SK-N-SH (cell line): ENCODE data around the gene CDC34. TPM values are rescaled to one million over a fixed set of nuclear protein-coding genes. Genes with fewer than 3 reads are reported as not detected.

Experiments used
- CTCF ChIA-PET: fragments of 300-600, 350-600 bp; formaldehyde crosslinking; extraction: SDS; loops from one replicate; lab custom pipeline; 2021; lab: Yijun Ruan, JAX
- POLR2A ChIA-PET: fragments of 350-600 bp; sonication (Branson Sonifier 250); formaldehyde crosslinking; extraction: SDS; loops from one replicate; lab custom pipeline; 2020; ENCODE audit warnings: antibody characterized with exemption, inconsistent platforms; lab: Yijun Ruan, JAX
- DNase-seq: peaks from one replicate; pipeline ENCODE4 v3.0.0; 2012
- H2AFZ ChIP-seq: fragments of 200-600 bp; sonication (generic); 2 replicates; pipeline ENCODE4 v1.8.1; 2016; ENCODE audit warnings: antibody characterized with exemption, mild to moderate bottlenecking, low read depth
- H3F3A ChIP-seq: fragments of 200-600 bp; sonication (generic); replicated peaks from 2 replicates; pipeline ENCODE3; 2016; ENCODE audit warnings: antibody characterized with exemption, mild to moderate bottlenecking; ENCODE audit not compliant: insufficient read depth
- H3K27ac ChIP-seq, 2 experiments: fragments of 200-500 bp in 1 of 2; fragments of 200-600 bp in 1 of 2; sonication (Bioruptor generic) in 1 of 2; sonication (generic), shearing (Covaris generic) in 1 of 2; 2 replicates each; pipeline versions ENCODE4 v1.5.1 to v1.6.1; 2014 to 2016; ENCODE audit warnings: low read depth in 2 of 2, inconsistent platforms in 1 of 2, low read length in 1 of 2, mild to moderate bottlenecking in 1 of 2, mixed read lengths in 1 of 2
- H3K27me3 ChIP-seq: fragments of 200-600 bp; sonication (generic), shearing (Covaris generic); 2 replicates; pipeline ENCODE4 v1.6.1; 2016; ENCODE audit warnings: mixed run types; ENCODE audit not compliant: insufficient read depth
- H3K36me3 ChIP-seq, 2 experiments: fragments of 200-500 bp in 1 of 2; fragments of 200-600 bp in 1 of 2; sonication (Bioruptor generic) in 1 of 2; sonication (generic) in 1 of 2; replicated peaks in 1 of 2; 2 replicates each; pipeline versions ENCODE3 to v1.5.1; 2014 to 2016; ENCODE audit warnings: low read length in 1 of 2, mild to moderate bottlenecking in 1 of 2; ENCODE audit not compliant: insufficient read depth in 2 of 2, control insufficient read depth in 1 of 2
- H3K4me1 ChIP-seq, 2 experiments: fragments of 200-500 bp in 1 of 2; fragments of 200-600 bp in 1 of 2; sonication (Bioruptor generic) in 1 of 2; sonication (generic), shearing (Covaris generic) in 1 of 2; 2 replicates each; pipeline versions ENCODE4 v1.5.1 to v1.6.1; 2014 to 2016; ENCODE audit warnings: low read depth in 1 of 2, low read length in 1 of 2, mixed run types in 1 of 2; ENCODE audit not compliant: insufficient read depth in 2 of 2, control insufficient read depth in 1 of 2
- H3K4me2 ChIP-seq: fragments of 200-600 bp; sonication (generic), shearing (Covaris generic); 2 replicates; pipeline ENCODE4 v1.6.1; 2017; ENCODE audit warnings: mixed run types
- H3K4me3 ChIP-seq, 2 experiments: fragments of 200-500 bp in 1 of 2; fragments of 200-600 bp in 1 of 2; sonication (Bioruptor generic) in 1 of 2; sonication (generic), shearing (Covaris generic) in 1 of 2; 2 replicates each; pipeline versions ENCODE4 v1.5.1 to v1.8.1; 2014 to 2016; ENCODE audit warnings: low read depth in 2 of 2, inconsistent platforms in 1 of 2, low read length in 1 of 2, mild to moderate bottlenecking in 1 of 2, mixed read lengths in 1 of 2, moderate library complexity in 1 of 2
- H3K79me2 ChIP-seq: fragments of 200-600 bp; sonication (generic); 2 replicates; pipeline ENCODE4 v1.8.1; 2017; ENCODE audit warnings: mild to moderate bottlenecking; ENCODE audit not compliant: insufficient read depth
- H3K9ac ChIP-seq: fragments of 200-600 bp; sonication (generic); 2 replicates; pipeline ENCODE4 v1.6.1; 2017; ENCODE audit warnings: mixed run types
- H3K9me2 ChIP-seq: fragments of 200-600 bp; sonication (generic); 2 replicates; pipeline ENCODE4 v1.6.1; 2017; ENCODE audit warnings: mixed run types
- H3K9me3 ChIP-seq: fragments of 200-600 bp; sonication (generic); 2 replicates; pipeline ENCODE4 v1.6.1; 2017; ENCODE audit warnings: mixed run types, mild to moderate bottlenecking, moderate library complexity
- H4K20me1 ChIP-seq: fragments of 200-600 bp; sonication (generic); 2 replicates; pipeline ENCODE4 v1.6.1; 2017; ENCODE audit warnings: mild to moderate bottlenecking, mixed run types; ENCODE audit not compliant: insufficient read depth
- CHD2 ChIP-seq: fragments of 150-350 bp; IDR thresholded peaks from 2 replicates; pipeline ENCODE4 v1.6.1; 2018; ENCODE audit warnings: low read length; ENCODE audit not compliant: partially characterized antibody
- GABPA ChIP-seq: IDR thresholded peaks from 2 replicates; pipeline ENCODE4 v1.4.0; 2012; ENCODE audit warnings: low read depth, mild to moderate bottlenecking
- IRF3 ChIP-seq: fragments of 150-350 bp; IDR thresholded peaks from 2 replicates; pipeline ENCODE4 v1.6.1; 2016; ENCODE audit warnings: mild to moderate bottlenecking, low read depth, low read length
- MXI1 ChIP-seq: IDR thresholded peaks from 2 replicates; pipeline ENCODE4 v1.6.1; 2012; ENCODE audit warnings: mild to moderate bottlenecking, low read depth, low read length, improper control_type of control experiment
- SMC3 ChIP-seq: IDR thresholded peaks from 2 replicates; pipeline ENCODE4 v1.6.1; 2012; ENCODE audit warnings: low read depth, low read length, improper control_type of control experiment
- TAF1 ChIP-seq: IDR thresholded peaks from 2 replicates; pipeline ENCODE4 v1.6.1; 2012; ENCODE audit warnings: low read depth, mild to moderate bottlenecking, low read length, moderate library complexity, borderline replicate concordance
- YY1 ChIP-seq: IDR thresholded peaks from 2 replicates; pipeline ENCODE4 v1.4.0; 2012; ENCODE audit warnings: low read depth, mild to moderate bottlenecking
- WGBS: methylation state at CpG from one replicate; pipeline ENCODE4 v1.1.6; 2017; ENCODE audit warnings: low lambda C conversion rate; 5-methylcytosine and 5-hydroxymethylcytosine counted together
- polyA plus RNA-seq, 3 experiments: library from polyadenylated mRNA; depleted of rRNA; stranded (reverse); fragments of >200 nt; gene quantifications; 2 replicates each; pipeline ENCODE4 v1.2.3, GENCODE V29; 2012
- TF ChIP-seq, protein P1 (sequence below): fragments of 200-600 bp; sonication (generic); IDR thresholded peaks from 2 replicates; pipeline ENCODE4 v1.6.1; 2017; ENCODE audit warnings: antibody characterized with exemption, mild to moderate bottlenecking, moderate library complexity
- TF ChIP-seq, protein P2 (sequence below): fragments of 150-350 bp; IDR thresholded peaks from 2 replicates; pipeline ENCODE4 v1.6.1; 2017; ENCODE audit warnings: antibody characterized with exemption, low read length, low read depth, borderline replicate concordance

Gene CDC34
- polyA plus RNA-seq, 1 of the 3 experiments (the other 2 are of a cell fraction), result 96.7 TPM

- H3K27ac ChIP-seq, result peak overlapping the region; percentile 76 to 81
- WGBS, result under 1% methylated on average over 34 of the region's 47 CpGs
- H3K9ac ChIP-seq, result peak overlapping the region; percentile 87
- H3K4me3 ChIP-seq, result peak overlapping the region; percentile 75 to 94
- peaks cover 11 to 19% of the 10 kb centered on the region in 2 experiments; a peak in 2 of 4 replicates for H3K4me1 ChIP-seq
- H4K20me1 ChIP-seq, result peaks cover 39% of the 10 kb centered on the region
- no peaks in the 10 kb centered on the region for H3K9me3 ChIP-seq
- H3K4me2 ChIP-seq, result peak overlapping the region; percentile 99
- H3K79me2 ChIP-seq, result peaks cover 43% of the 10 kb centered on the region
- no peak overlapping the region for H2AFZ ChIP-seq
- H3K36me3 ChIP-seq, result peaks cover 0 to 17% of the 10 kb centered on the region in 2 experiments
- TF ChIP-seq, protein P1, sequence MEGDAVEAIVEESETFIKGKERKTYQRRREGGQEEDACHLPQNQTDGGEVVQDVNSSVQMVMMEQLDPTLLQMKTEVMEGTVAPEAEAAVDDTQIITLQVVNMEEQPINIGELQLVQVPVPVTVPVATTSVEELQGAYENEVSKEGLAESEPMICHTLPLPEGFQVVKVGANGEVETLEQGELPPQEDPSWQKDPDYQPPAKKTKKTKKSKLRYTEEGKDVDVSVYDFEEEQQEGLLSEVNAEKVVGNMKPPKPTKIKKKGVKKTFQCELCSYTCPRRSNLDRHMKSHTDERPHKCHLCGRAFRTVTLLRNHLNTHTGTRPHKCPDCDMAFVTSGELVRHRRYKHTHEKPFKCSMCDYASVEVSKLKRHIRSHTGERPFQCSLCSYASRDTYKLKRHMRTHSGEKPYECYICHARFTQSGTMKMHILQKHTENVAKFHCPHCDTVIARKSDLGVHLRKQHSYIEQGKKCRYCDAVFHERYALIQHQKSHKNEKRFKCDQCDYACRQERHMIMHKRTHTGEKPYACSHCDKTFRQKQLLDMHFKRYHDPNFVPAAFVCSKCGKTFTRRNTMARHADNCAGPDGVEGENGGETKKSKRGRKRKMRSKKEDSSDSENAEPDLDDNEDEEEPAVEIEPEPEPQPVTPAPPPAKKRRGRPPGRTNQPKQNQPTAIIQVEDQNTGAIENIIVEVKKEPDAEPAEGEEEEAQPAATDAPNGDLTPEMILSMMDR, result peak; percentile 65
- TF ChIP-seq MXI1 (peak; percentile 7), GABPA (no peak), CHD2 (peak; percentile 8), SMC3 (no peak), IRF3 (no peak), YY1 (no peak), TAF1 (0 out of 2 replicates have a peak, but pooled peaks have one; percentile 35)
- TF ChIP-seq, protein P2, sequence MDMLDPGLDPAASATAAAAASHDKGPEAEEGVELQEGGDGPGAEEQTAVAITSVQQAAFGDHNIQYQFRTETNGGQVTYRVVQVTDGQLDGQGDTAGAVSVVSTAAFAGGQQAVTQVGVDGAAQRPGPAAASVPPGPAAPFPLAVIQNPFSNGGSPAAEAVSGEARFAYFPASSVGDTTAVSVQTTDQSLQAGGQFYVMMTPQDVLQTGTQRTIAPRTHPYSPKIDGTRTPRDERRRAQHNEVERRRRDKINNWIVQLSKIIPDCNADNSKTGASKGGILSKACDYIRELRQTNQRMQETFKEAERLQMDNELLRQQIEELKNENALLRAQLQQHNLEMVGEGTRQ, result no peak
- H3F3A ChIP-seq, result no peaks in the 10 kb centered on the region
- peak; percentile 80 for DNase-seq
- no peaks in the 10 kb centered on the region for H3K9me2 ChIP-seq
- ChIA-PET POLR2A (interaction anchor here (1.3 to 2.4 kb wide), 4 partner anchors 10 to 40 kb away, joined by 4 to 11 read pairs (median 8); partner anchors contain the start of gene BSG), CTCF (interaction anchor here (0.8 to 6.2 kb wide), 10 partner anchors 16 to 72 kb away, joined by 3 to 56 read pairs (median 4); partner anchors contain the start of gene TPGS1)
- H3K27me3 ChIP-seq, result no peaks in the 10 kb centered on the region
Observed at GRCh38 chr19:532561-533363, 1.2 kb downstream of the CDC34 start.
